ENCODE results near the gene TRIAP1.

Gene TRIAP1

DNA sequence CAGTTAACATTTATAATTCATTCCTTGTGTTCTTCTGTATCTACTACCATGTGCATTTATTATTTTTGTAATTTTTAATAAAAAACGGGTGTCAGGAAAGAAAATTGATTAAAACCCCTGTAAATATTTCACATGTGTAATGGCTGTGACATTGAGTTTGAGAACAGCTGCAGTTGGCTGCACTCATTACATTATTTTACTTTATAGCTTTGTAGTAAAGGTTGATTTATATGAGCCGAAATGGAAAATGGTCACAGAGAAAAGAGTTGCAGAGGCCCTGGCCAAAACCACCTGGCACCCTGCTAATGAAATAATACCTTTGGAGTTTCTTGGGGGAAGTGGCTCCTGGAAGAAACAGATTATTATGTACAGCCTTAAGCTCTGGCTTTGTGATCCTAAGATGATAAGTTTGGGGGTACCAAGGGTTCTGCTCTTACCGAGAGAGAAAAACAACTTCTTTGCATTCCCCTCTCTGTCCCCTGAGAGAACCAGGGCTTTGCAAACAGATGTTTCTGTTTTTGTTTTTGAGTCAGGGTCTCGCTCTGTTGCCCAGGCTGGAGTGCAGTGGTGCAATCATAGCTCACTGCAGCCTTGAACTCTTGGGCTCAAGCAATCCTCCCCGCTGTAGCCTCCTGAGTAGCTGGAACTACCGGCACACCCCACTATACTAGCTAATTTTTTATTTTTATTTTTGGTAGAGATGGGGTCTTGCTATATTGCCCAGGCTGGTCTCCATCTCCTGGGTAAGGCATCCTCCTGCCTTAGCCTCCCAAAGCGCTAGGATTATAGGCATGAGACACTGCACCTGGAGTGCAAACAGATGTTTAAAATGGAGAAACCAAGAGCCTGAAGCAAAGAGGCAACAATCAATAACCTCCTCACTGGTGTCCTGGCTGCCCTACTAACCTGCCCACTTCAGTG is 40.0 kb upstream of the TRIAP1 start:
- DNase-seq (ENCODE audit: low read depth): no peak
- TF ChIP-seq, protein P1, sequence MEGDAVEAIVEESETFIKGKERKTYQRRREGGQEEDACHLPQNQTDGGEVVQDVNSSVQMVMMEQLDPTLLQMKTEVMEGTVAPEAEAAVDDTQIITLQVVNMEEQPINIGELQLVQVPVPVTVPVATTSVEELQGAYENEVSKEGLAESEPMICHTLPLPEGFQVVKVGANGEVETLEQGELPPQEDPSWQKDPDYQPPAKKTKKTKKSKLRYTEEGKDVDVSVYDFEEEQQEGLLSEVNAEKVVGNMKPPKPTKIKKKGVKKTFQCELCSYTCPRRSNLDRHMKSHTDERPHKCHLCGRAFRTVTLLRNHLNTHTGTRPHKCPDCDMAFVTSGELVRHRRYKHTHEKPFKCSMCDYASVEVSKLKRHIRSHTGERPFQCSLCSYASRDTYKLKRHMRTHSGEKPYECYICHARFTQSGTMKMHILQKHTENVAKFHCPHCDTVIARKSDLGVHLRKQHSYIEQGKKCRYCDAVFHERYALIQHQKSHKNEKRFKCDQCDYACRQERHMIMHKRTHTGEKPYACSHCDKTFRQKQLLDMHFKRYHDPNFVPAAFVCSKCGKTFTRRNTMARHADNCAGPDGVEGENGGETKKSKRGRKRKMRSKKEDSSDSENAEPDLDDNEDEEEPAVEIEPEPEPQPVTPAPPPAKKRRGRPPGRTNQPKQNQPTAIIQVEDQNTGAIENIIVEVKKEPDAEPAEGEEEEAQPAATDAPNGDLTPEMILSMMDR (conservative IDR thresholded peaks at IDR 0.05; ENCODE audit: control insufficient read depth, insufficient read depth, low read depth, low read length): no peak
- H3K4me3 ChIP-seq (ENCODE audit: control insufficient read depth, low read depth, low read length): no peak overlapping the region

GRCh38 chr12:120483621-120484020 is 37.4 kb upstream of the TRIAP1 start:
- no peak overlapping the region for H3K4me3 ChIP-seq (ENCODE audit: control insufficient read depth, low read depth, low read length)
- no peak for DNase-seq (ENCODE audit: low read depth)
- TF ChIP-seq, protein P1 (conservative IDR thresholded peaks at IDR 0.05; ENCODE audit: control insufficient read depth, insufficient read depth, low read depth, low read length): no peak

- no peak for DNase-seq (ENCODE audit: low read depth)
- TF ChIP-seq, protein P1 (conservative IDR thresholded peaks at IDR 0.05; ENCODE audit: control insufficient read depth, insufficient read depth, low read depth, low read length): no peak
- H3K4me3 ChIP-seq (ENCODE audit: control insufficient read depth, low read depth, low read length): no peak overlapping the region
These were observed 35.0 kb upstream of the TRIAP1 start for GRCh38 chr12:120481022-120481767.

GRCh38 chr12:120480211-120480610 is 34.0 kb upstream of the TRIAP1 start:
- no peak overlapping the region for H3K4me3 ChIP-seq (ENCODE audit: control insufficient read depth, low read depth, low read length)
- TF ChIP-seq, protein P1 (conservative IDR thresholded peaks at IDR 0.05; ENCODE audit: control insufficient read depth, insufficient read depth, low read depth, low read length): no peak

GRCh38 chr12:120479458-120479857 is 33.3 kb upstream of the TRIAP1 start:
- DNase-seq (ENCODE audit: low read depth): no peak
- no peak overlapping the region for H3K4me3 ChIP-seq (ENCODE audit: control insufficient read depth, low read depth, low read length)
- TF ChIP-seq, protein P1 (conservative IDR thresholded peaks at IDR 0.05; ENCODE audit: control insufficient read depth, insufficient read depth, low read depth, low read length): no peak

More at GRCh38 chr12:120480211-120480610, 34.0 kb upstream of the TRIAP1 start:
- DNase-seq (ENCODE audit: low read depth): no peak

DNA sequence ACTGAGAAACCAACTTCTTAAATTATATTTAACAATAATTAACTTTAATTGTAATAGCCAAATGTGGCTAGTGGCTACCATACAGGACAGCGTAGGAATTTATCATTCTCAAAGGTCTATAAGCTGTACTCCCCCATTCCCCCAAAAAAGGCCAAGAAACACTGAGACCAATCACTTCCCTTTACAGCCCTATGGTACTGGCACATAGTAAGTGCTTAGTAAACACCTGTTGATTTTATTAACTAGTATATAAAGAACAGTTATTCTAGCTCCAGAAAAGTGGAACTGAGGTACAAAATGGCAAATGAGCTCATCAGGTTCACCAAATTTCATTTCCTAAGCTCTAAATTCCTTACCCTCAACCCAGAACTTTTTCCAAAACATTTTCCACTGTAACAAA is 29.5 kb upstream of the TRIAP1 start:
- DNase-seq (ENCODE audit: low read depth): no peak
- no peak overlapping the region for H3K4me3 ChIP-seq (ENCODE audit: control insufficient read depth, low read depth, low read length)
- TF ChIP-seq, protein P1 (conservative IDR thresholded peaks at IDR 0.05; ENCODE audit: control insufficient read depth, insufficient read depth, low read depth, low read length): no peak
